Adipose tissue (tissue), 3 donors: Measurements from ENCODE around the gene PLSCR2. TPM values are rescaled to one million over a fixed set of nuclear protein-coding genes. Genes with fewer than 3 reads are reported as not detected.
"Not testable (repeated sequence)": the region's sequence is repeated elsewhere in the genome, so short reads cannot be mapped to it uniquely, and the experiment has no call there.

Experiments
- H3K27ac ChIP-seq: one replicate; pipeline ENCODE4 v1.5.1; 2013; ENCODE audit warnings: low read depth, low read length
- WGBS, 3 donors: extraction: QIAGEN DNeasy Blood & Tissue Kit; methylation state at CpG; one replicate each; pipeline ENCODE4 v1.1.7; 2013; 5-methylcytosine and 5-hydroxymethylcytosine counted together
- polyA plus RNA-seq, 3 donors: library from polyadenylated mRNA; stranded (reverse); fragments of 200-250 nt; gene quantifications; one replicate each; pipeline ENCODE4 v1.2.3, GENCODE V29; 2013
- donor health status: healthy with polysubstance abuse.
- donor health status: Bipolar disorder and iron deficiency.
- donor health status: healthy.

Gene PLSCR2
- under 1 TPM in 1 of 3 donors, not detected in 2; 0.14 TPM for polyA plus RNA-seq

- WGBS, 3 donors: 6 to 17% (median 11%) methylated on average over 40 to 51 of the region's 51 CpGs
- H3K27ac ChIP-seq: no peak within 1 kb of the TSS
These were observed at the start of gene PLSCR2 for GRCh38 chr3:146469150-146470017. TSS of gene PLSCR2 (minus strand) at chr3:146469561. CDS start at chr3:146459904, 9,657 bp downstream.

DNA sequence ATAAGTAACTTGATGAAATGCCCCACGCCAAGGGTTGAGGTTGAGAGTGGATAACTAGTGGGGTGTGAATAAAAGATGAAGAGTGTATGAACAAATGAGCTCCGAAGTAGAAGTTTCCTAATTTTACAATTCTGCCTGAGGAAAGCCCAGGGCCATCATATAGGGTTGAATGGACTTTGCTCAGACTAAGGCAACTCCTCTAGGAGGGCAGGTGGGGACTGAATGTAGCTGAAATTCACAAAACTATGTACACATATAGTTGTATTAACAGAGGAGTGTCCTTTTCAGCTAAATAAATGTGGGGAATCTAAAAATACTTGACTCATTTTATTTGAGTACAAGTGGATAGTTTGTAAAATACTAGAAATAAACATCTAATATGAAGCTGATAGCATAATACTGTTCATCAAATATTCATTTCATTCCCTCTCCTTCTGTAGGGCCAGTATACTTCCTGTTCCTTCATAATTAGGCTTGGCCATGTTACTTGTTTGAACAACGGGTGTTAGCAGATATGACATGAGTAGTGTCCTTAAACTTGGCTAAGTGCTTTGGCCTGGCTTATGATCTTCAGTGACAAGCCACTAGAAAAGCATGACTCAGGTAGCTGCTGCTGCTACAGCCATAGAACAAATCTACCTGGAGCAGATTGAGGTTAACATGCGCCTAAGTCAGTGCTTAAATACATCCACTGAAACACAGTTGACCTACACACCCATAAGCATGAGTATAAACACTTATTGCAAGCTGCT lies 48.5 kb upstream of the PLSCR2 start:
- WGBS, 3 donors: 69 to 92% (median 90%) methylated on average over 4 of the region's 4 CpGs

DNA sequence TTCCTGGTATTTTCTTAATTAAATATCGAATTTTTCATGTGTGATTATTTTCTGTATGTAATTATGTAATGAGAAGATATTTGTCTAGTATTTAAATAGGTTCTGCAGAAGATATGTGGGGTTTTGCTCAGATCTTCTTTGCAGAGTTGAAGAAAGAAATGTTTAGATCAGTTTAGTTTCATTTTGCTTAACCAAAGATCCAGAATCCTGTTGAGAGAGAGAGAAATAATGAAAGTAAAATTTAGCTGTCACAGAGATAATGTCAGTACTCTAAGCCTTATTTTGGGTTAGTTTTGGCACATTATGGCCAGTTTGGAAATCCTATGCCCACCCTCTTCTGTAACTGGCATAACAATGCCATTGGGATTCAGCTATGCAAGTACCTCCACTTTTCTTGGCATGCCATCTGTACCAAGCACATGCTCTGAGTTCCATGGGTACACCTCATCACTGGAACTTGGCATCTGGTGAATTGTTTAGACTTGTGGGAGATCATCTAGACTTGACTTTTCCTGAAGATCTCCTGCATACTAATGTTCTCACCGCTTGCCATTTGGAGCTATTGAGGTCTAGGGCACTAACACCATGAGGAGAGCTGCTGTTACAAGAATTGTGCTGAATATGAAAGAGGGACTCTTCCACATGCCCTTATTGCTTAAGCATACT lies 44.2 kb upstream of the PLSCR2 start:
- H3K27ac ChIP-seq: no peak overlapping the region
- WGBS, 3 donors: 87 to 91% (median 89%) methylated on average over 2 of the region's 2 CpGs

More for the DNA sequence above, 48.5 kb upstream of the PLSCR2 start:
- no peak overlapping the region for H3K27ac ChIP-seq

DNA sequence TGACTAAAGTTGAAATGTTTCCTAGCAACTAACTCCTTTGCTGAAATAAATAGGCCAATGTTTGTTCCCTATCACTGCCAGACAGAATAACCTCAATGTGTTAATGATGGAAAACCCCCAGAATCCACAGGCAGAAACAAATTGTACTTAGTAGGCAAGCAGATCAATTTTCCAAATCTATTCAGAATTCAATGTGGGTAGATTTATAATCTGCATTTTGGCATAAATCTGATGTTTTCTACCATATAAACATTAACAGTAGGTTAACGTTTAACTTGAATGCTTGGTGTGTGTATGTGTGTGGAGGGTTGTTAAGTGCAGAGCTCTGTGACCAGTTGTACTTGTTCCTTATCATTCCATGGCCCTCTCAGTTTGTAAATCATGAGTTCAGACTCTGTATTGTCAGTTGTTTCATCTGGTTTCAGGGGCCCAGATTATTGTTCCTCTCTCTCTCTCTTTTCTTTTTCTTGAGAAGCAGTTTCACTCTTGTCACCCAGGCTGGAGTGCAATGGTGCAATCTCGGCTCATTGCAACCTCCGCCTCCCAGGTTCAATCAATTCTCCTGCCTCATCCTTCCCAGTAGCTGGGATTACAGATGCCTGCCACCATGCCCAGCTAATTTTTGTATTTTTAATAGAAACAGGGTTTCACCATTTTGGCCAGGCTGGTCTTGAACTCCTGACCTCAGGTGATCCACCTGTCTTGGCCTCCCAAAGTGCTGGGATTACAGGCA lies 42.2 kb upstream of the PLSCR2 start:
- WGBS, 3 donors: 29 to 88% (median 77%) methylated on average over 3 of the region's 3 CpGs
- no peak overlapping the region for H3K27ac ChIP-seq

GRCh38 chr3:146507331-146508120 lies 38.2 kb upstream of the PLSCR2 start:
- 84 to 98% (median 94%) methylated on average over 1 of the region's 1 CpG for WGBS, 3 donors
- H3K27ac ChIP-seq: no peak overlapping the region

- no peak overlapping the region for H3K27ac ChIP-seq
- 89 to 95% (median 93%) methylated on average over 1 of the region's 1 CpG for WGBS, 3 donors
These were observed 36.2 kb upstream of the PLSCR2 start for GRCh38 chr3:146505516-146505915.

- 71 to 77% (median 74%) methylated on average over 3 of the region's 3 CpGs for WGBS, 3 donors
- no peak overlapping the region for H3K27ac ChIP-seq
These were observed 35.3 kb upstream of the PLSCR2 start for GRCh38 chr3:146504498-146505197.

DNA sequence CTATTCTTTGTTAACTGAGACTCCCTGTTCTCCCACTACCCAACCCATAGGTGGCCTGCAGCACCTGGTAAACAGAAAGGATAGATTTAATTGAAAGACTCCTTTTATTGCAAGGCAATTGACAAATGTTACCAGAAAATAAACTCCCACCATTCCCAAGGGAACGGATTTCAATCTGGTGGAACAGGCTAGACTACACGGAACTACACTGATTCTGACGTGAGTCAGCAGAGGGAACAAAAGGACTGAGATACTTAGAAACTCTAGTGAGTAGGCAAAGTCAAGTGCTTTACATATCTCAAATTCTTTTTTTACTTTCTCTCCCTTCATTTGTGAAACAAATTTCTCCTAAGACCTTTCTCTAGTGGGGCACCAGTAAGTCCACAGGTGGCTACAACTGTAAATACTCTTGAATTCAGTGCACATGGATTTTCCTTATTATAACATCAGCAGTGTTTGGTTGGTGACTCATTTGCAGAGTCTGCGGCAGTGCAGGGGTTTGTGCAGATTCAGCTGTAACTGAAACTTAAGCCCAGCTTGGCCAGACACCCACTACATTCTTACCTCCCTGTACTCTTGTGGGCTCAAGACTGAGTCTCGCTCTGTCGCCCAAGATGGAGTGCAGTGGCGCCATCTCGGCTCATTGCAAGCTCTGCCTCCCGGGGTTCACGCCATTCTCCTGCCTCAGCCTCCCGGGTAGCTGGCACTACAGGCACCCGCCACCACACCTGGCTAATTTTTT lies 34.3 kb upstream of the PLSCR2 start:
- WGBS, 3 donors: 76 to 94% (median 87%) methylated on average over 12 of the region's 12 CpGs
- no peak overlapping the region for H3K27ac ChIP-seq

- H3K27ac ChIP-seq: no peak overlapping the region
- 68 to 95% (median 80%) methylated on average over 1 of the region's 1 CpG for WGBS, 3 donors
These were observed 33.6 kb upstream of the PLSCR2 start for GRCh38 chr3:146502887-146503460.

- no peak overlapping the region for H3K27ac ChIP-seq
These were observed 32.4 kb upstream of the PLSCR2 start for GRCh38 chr3:146501752-146502151.

DNA sequence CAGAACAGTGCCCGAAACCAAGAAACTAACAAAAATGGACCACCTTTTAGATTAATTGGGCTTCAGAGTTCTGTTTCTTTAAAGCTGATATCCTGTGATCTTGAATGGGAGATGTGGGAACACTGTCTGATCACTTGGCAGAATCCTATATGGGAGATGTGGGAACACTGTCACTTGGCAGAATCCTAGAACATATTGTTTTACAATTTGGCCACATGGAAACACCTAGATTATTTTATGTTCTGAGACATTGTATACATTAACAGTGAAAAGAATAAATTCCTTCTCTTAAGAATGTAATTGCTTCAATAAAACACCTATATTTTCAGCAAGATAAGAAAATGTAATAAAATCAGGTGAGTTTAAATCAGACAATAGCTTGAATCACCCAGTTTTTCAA lies 30.3 kb upstream of the PLSCR2 start:
- WGBS, 3 donors: 69 to 90% (median 80%) methylated on average over 1 of the region's 1 CpG
- H3K27ac ChIP-seq: no peak overlapping the region

DNA sequence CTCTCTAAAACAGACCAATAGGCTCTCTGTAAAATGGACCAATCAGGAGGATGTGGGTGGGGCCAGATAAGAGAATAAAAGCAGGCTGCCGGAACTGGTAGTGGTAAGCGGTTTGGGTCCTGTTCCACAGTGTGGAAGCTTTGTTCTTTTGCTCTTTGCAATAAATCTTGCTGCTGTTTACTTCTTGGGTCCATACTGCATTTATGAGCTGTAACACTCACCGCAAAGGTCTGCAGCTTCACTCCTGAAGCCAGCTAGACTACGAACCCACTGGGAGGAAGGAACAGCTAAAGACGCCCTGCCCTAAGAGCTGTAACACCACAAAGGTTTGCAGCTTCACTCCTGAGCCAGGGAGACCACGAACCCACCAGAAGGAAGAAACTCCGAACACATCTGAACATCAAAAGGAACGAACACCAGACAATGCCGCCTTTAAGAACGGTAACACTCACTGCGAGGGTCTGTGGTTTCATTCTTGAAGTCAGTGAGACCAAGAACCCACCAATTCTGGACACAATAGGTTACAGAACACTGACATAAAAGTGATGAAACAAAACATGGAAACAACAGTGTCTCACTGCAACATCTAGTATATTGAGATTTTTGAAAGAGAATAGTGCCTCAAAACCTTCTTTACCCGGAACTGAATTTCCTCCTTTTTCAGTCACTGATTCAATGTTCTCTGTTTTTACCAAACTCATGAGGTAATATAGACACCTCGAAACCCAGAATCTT lies 28.8 kb upstream of the PLSCR2 start:
- WGBS, 3 donors: 71 to 85% (median 74%) methylated on average over 13 of the region's 13 CpGs
- no peak overlapping the region for H3K27ac ChIP-seq

GRCh38 chr3:146497145-146497843 lies 27.9 kb upstream of the PLSCR2 start:
- WGBS, 3 donors: 92 to 97% (median 96%) methylated on average over 24 to 28 of the region's 28 CpGs
- not testable (repeated sequence) for H3K27ac ChIP-seq

- WGBS, 3 donors: 0 to 92% (median 48%) methylated on average over 1 of the region's 1 CpG
- H3K27ac ChIP-seq: no peak overlapping the region
These were observed 27.4 kb upstream of the PLSCR2 start for GRCh38 chr3:146496726-146497125.

DNA sequence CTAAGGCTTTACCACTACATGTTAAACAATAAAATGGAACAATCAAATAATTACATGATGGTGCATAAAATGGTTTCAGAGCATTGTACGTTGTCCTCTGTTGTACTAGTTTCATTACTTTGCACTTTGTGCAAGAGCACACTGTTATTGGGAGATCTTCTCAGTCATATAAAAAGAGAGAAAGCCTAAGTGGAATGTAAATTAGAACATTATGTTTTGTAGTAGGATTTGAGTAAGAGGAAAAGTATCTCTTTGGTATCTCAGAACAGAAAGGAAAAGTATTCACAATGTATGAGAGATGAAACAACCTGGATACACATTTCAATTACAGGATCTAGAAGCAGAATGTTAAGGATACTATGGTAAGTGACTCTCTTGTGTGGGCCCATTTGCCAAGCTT lies 26.9 kb upstream of the PLSCR2 start:
- WGBS, 3 donors: 0 to 96% (median 53%) methylated on average over 1 of the region's 1 CpG
- H3K27ac ChIP-seq: no peak overlapping the region
